H1 (cell line): Measurements from ENCODE around the gene UBA6. TPM values are rescaled to one million over a fixed set of nuclear protein-coding genes. Genes with fewer than 3 reads are reported as not detected.

Experiments used
- CTCF ChIA-PET: fragments of 300-600 bp; sonication (Branson Sonifier 250); formaldehyde crosslinking; loops from one replicate; lab custom pipeline; 2021; ENCODE audit not compliant: partially characterized antibody; lab: Charles Lee
- POLR2A ChIA-PET: fragments of 300-600 bp; sonication (Branson Sonifier 250); formaldehyde crosslinking; loops from one replicate; lab custom pipeline; 2021; ENCODE audit warnings: inconsistent platforms; ENCODE audit not compliant: partially characterized antibody; lab: Charles Lee
- DNase-seq, 2 experiments: peaks; one replicate each; pipeline versions ENCODE4 v3.0.0 to v3.0.0-alpha.2; 2010 to 2022; ENCODE audit warnings: low spot score in 2 of 2, low read depth in 1 of 2, mixed read lengths in 1 of 2
- FAIRE-seq: peaks from 2 replicates; lab custom pipeline; 2011; peaks lifted over from hg19 to GRCh38; lab: Jason Lieb, UNC
- H2AFZ ChIP-seq: 2 replicates; pipeline ENCODE4 v1.8.1; 2012; ENCODE audit warnings: low read length, inconsistent platforms
- H2AK5ac ChIP-seq: 2 replicates; pipeline ENCODE4 v1.6.1; 2013; ENCODE audit warnings: low read depth, low read length
- H2BK120ac ChIP-seq: replicated peaks from 2 replicates; pipeline ENCODE3; 2013; ENCODE audit warnings: low read depth, low read length, inconsistent platforms
- H2BK12ac ChIP-seq: 2 replicates; pipeline ENCODE4 v1.6.1; 2013; ENCODE audit warnings: low read depth, low read length
- H2BK15ac ChIP-seq: 2 replicates; pipeline ENCODE4 v1.6.1; 2013; ENCODE audit warnings: low read length
- H2BK20ac ChIP-seq: 2 replicates; pipeline ENCODE4 v1.6.1; 2013; ENCODE audit warnings: low read length
- H2BK5ac ChIP-seq: 2 replicates; pipeline ENCODE4 v1.6.1; 2013; ENCODE audit warnings: low read depth, low read length
- H3K14ac ChIP-seq: 2 replicates; pipeline ENCODE4 v1.6.1; 2013; ENCODE audit warnings: inconsistent platforms; ENCODE audit not compliant: insufficient read length
- H3K18ac ChIP-seq: 2 replicates; pipeline ENCODE4 v1.6.1; 2013; ENCODE audit warnings: low read length; ENCODE audit errors: extremely low read depth
- H3K23ac ChIP-seq: 2 replicates; pipeline ENCODE4 v1.6.1; 2013; ENCODE audit warnings: inconsistent platforms; ENCODE audit not compliant: insufficient read length
- H3K23me2 ChIP-seq: 2 replicates; pipeline ENCODE4 v1.6.1; 2013; ENCODE audit warnings: low read depth, low read length
- H3K27ac ChIP-seq: 2 replicates; pipeline ENCODE4 v1.6.1; 2011; ENCODE audit warnings: low read depth, low read length, inconsistent platforms
- H3K27me3 ChIP-seq, 4 experiments: replicated peaks in 1 of 4; 1 replicate in 1 of 4; 2 replicates in 3 of 4; pipeline versions ENCODE4 v1.6.1 to v1.8.1; 2011 to 2013; ENCODE audit warnings: low read length in 3 of 4, mild to moderate bottlenecking in 3 of 4, inconsistent platforms in 2 of 4, mixed read lengths in 2 of 4, moderate library complexity in 1 of 4; ENCODE audit not compliant: control insufficient read depth in 3 of 4, insufficient read depth in 3 of 4; ENCODE audit errors: extremely low read depth in 1 of 4
- H3K36me3 ChIP-seq, 4 experiments: 2 replicates each; pipeline versions ENCODE4 v1.6.1 to v1.8.1; 2011 to 2013; ENCODE audit warnings: mild to moderate bottlenecking in 4 of 4, low read length in 3 of 4, moderate library complexity in 2 of 4, control low read depth in 1 of 4, inconsistent platforms in 1 of 4; ENCODE audit not compliant: insufficient read depth in 4 of 4, control insufficient read depth in 2 of 4
- H3K4ac ChIP-seq: replicated peaks from 2 replicates; pipeline ENCODE3; 2013; ENCODE audit warnings: low read length, low read depth, mixed read lengths, inconsistent platforms; ENCODE audit not compliant: insufficient read length
- H3K4me1 ChIP-seq, 4 experiments: replicated peaks in 1 of 4; 1 replicate in 1 of 4; 2 replicates in 3 of 4; pipeline versions ENCODE4 v1.6.1 to v1.8.1; 2011 to 2013; ENCODE audit warnings: low read length in 3 of 4, inconsistent platforms in 2 of 4, mixed read lengths in 1 of 4; ENCODE audit not compliant: insufficient read depth in 4 of 4, control insufficient read depth in 3 of 4
- H3K4me2 ChIP-seq, 2 experiments: 2 replicates each; pipeline versions ENCODE4 v1.6.1 to v1.8.1; 2011 to 2013; ENCODE audit warnings: low read depth in 2 of 2, low read length in 2 of 2, control low read depth in 1 of 2, inconsistent platforms in 1 of 2, mild to moderate bottlenecking in 1 of 2; ENCODE audit not compliant: insufficient read depth in 1 of 2
- H3K4me3 ChIP-seq, 4 experiments: fragments of 200-600, 300-600 bp in 1 of 4; sonication (generic), shearing (Covaris generic), sonication (Bioruptor Twin) in 1 of 4; 2 replicates each; pipeline versions ENCODE4 v1.5.1 to v1.8.1; 2011 to 2016; ENCODE audit warnings: low read length in 4 of 4, low read depth in 3 of 4, control low read depth in 2 of 4, inconsistent platforms in 2 of 4, mild to moderate bottlenecking in 2 of 4, mixed read lengths in 1 of 4, moderate library complexity in 1 of 4; ENCODE audit not compliant: insufficient read depth in 2 of 4; ENCODE audit errors: extremely low read depth in 1 of 4
- H3K56ac ChIP-seq: replicated peaks from 2 replicates; pipeline ENCODE3; 2013; ENCODE audit warnings: low read depth, mild to moderate bottlenecking, mixed read lengths, low read length, inconsistent platforms; ENCODE audit not compliant: insufficient read length
- H3K79me1 ChIP-seq: 2 replicates; pipeline ENCODE4 v1.6.1; 2013; ENCODE audit warnings: low read depth, low read length, control low read depth
- H3K79me2 ChIP-seq, 2 experiments: 2 replicates each; pipeline versions ENCODE4 v1.6.1 to v1.8.1; 2012 to 2013; ENCODE audit warnings: low read length in 2 of 2, mild to moderate bottlenecking in 2 of 2, inconsistent platforms in 1 of 2; ENCODE audit not compliant: insufficient read depth in 2 of 2, control insufficient read depth in 1 of 2
- H3K9ac ChIP-seq, 4 experiments: replicated peaks in 1 of 4; 1 replicate in 1 of 4; 2 replicates in 3 of 4; pipeline versions ENCODE4 v1.6.1 to v1.8.1; 2011 to 2013; ENCODE audit warnings: low read depth in 3 of 4, low read length in 3 of 4, control low read depth in 2 of 4, mild to moderate bottlenecking in 2 of 4, moderate library complexity in 2 of 4, inconsistent platforms in 1 of 4; ENCODE audit errors: extremely low read depth in 1 of 4
- H3K9me3 ChIP-seq, 2 experiments: 2 replicates each; pipeline versions ENCODE4 v1.6.1 to v1.8.1; 2012 to 2013; ENCODE audit warnings: mild to moderate bottlenecking in 2 of 2, moderate library complexity in 2 of 2, control low read depth in 1 of 2, inconsistent platforms in 1 of 2, low read depth in 1 of 2, low read length in 1 of 2, mixed read lengths in 1 of 2; ENCODE audit not compliant: insufficient read depth in 2 of 2
- H4K20me1 ChIP-seq, 2 experiments: replicated peaks in 1 of 2; 2 replicates each; pipeline versions ENCODE3 to v1.8.1; 2011 to 2013; ENCODE audit warnings: inconsistent platforms in 2 of 2, low read length in 2 of 2, mild to moderate bottlenecking in 1 of 2; ENCODE audit not compliant: insufficient read depth in 2 of 2, control insufficient read depth in 1 of 2
- H4K5ac ChIP-seq: 2 replicates; pipeline ENCODE4 v1.6.1; 2013; ENCODE audit warnings: low read length, low read depth, mixed read lengths, inconsistent platforms; ENCODE audit not compliant: insufficient read length
- H4K8ac ChIP-seq: 2 replicates; pipeline ENCODE4 v1.8.0; 2013; ENCODE audit warnings: mild to moderate bottlenecking, moderate library complexity, low read length, inconsistent platforms; ENCODE audit not compliant: insufficient read depth; ENCODE audit errors: extremely low read depth
- H4K91ac ChIP-seq: replicated peaks from 2 replicates; pipeline ENCODE3; 2013; ENCODE audit warnings: low read length, mixed read lengths, inconsistent platforms; ENCODE audit not compliant: insufficient read length
- CHD2 ChIP-seq: IDR thresholded peaks from 2 replicates; pipeline ENCODE4 v1.6.1; 2012; ENCODE audit warnings: low read length, improper control_type of control experiment
- EGR1 ChIP-seq: IDR thresholded peaks from 2 replicates; pipeline ENCODE4 v1.6.1; 2011; ENCODE audit warnings: low read depth, low read length, borderline replicate concordance
- HDAC2 ChIP-seq, 2 experiments: fragments of 300-600 bp in 1 of 2; sonication (generic) in 1 of 2; IDR thresholded peaks; 2 replicates each; pipeline ENCODE4 v1.6.1; 2011 to 2012; ENCODE audit warnings: low read depth in 2 of 2, low read length in 2 of 2, mild to moderate bottlenecking in 2 of 2, moderate library complexity in 2 of 2, borderline replicate concordance in 1 of 2, inconsistent platforms in 1 of 2
- NRF1 ChIP-seq: IDR thresholded peaks from 2 replicates; pipeline ENCODE4 v1.6.1; 2011; ENCODE audit warnings: mild to moderate bottlenecking, low read depth, low read length, improper control_type of control experiment
- YY1 ChIP-seq: IDR thresholded peaks from 2 replicates; pipeline ENCODE4 v1.6.1; 2011; ENCODE audit warnings: low read depth, mild to moderate bottlenecking, low read length
- WGBS, 2 experiments: shearing (Covaris generic) in 1 of 2; methylation state at CpG; one replicate each; pipeline versions ENCODE4 v1.1.6 to v1.1.7; 2013 to 2015; ENCODE audit warnings: low lambda C conversion rate in 2 of 2, mixed read lengths in 2 of 2, inconsistent platforms in 1 of 2, low coverage in 1 of 2, missing lambda C conversion rate in 1 of 2; ENCODE audit not compliant: insufficient replicate concordance in 2 of 2, insufficient coverage in 1 of 2, insufficient read length in 1 of 2; ENCODE audit errors: extremely low coverage in 1 of 2, missing lambda C conversion rate in 1 of 2; 5-methylcytosine and 5-hydroxymethylcytosine counted together
- polyA plus RNA-seq, 7 experiments: library from polyadenylated mRNA; depleted of rRNA in 3 of 7; stranded (reverse) in 5 of 7; unstranded in 2 of 7; fragments of >200 nt in 5 of 7; fragments of 200-250 nt in 2 of 7; gene quantifications; 1 replicate in 5 of 7; 2 replicates in 1 of 7; 4 replicates in 1 of 7; pipeline versions ENCODE4 v1.2.1 to v1.2.3, GENCODE V29; 2011 to 2013; ENCODE audit warnings: missing spikeins in 2 of 7, mixed read lengths in 2 of 7
- total RNA-seq: library from RNA; stranded (reverse); fragmentation: NEBNext Ultra II Directional; extraction: Animal tissue kit (Norgen Biotek cat#: 25700); gene quantifications from 2 replicates; pipeline ENCODE4 v1.2.1, GENCODE V29; 2021

The UBA6 gene
- total and polyA plus RNA-seq, 2 of the 8 experiments (the other 6 are each of a cell fraction or from before 2014, with no cell fraction given): 17.4 to 74.3 TPM

- Histone ChIP-seq H3K4ac (no peak overlapping the region), H2AFZ (no peak overlapping the region), H3K56ac (no peak overlapping the region), H4K5ac (no peak overlapping the region), H4K8ac (no peak overlapping the region), H3K4me3 (no peak overlapping the region), H2BK20ac (no peak overlapping the region), H2AK5ac (no peak overlapping the region), H3K27me3 (no peaks in the 10 kb centered on the region), H3K23ac (no peak overlapping the region)
- WGBS, 2 experiments: 86% methylated on average over 2 of the region's 2 CpGs; no CpG with 5 or more reads in 1 of the 2 experiments
- TF ChIP-seq YY1: no peak
- TF ChIP-seq NRF1: no peak
- no peak for TF ChIP-seq CHD2
- TF ChIP-seq HDAC2 (IDR thresholded peaks at IDR 0.05; ENCODE audit: borderline replicate concordance in 1 of 2, low read depth in 2 of 2, low read length in 2 of 2): no peak
- no peak for TF ChIP-seq EGR1
- TF ChIP-seq, all 59 proteins: peak for 0
- Histone ChIP-seq H2BK5ac (no peak overlapping the region), H3K4me2 (no peak overlapping the region), H3K27ac (no peak overlapping the region), H2BK12ac (no peak overlapping the region), H3K79me2 (no peaks in the 10 kb centered on the region), H3K23me2 (no peaks in the 10 kb centered on the region), H3K36me3 (peaks cover 7 to 51% (median 22%) of the 10 kb centered on the region in 4 experiments), H2BK120ac (no peak overlapping the region), H3K4me1 (no peaks in the 10 kb centered on the region), H3K9ac (no peak overlapping the region), H4K91ac (no peak overlapping the region), H3K9me3 (no peaks in the 10 kb centered on the region), H3K14ac (no peak overlapping the region), H3K18ac (no peak overlapping the region), H2BK15ac (no peak overlapping the region), H4K20me1 (no peaks in the 10 kb centered on the region), H3K79me1 (no peaks in the 10 kb centered on the region)
- FAIRE-seq (no peak), DNase-seq (no peak)
- CTCF ChIA-PET: no interaction called here
- POLR2A ChIA-PET: no interaction called here
Observed at GRCh38 chr4:67678612-67679011, 22.3 kb downstream of the UBA6 start.
